ENCODE measurements around the gene SLC6A7.
A peak's percentile ranks its signal among the peaks of the same experiment; 100 is the strongest.

The SLC6A7 gene

DNA sequence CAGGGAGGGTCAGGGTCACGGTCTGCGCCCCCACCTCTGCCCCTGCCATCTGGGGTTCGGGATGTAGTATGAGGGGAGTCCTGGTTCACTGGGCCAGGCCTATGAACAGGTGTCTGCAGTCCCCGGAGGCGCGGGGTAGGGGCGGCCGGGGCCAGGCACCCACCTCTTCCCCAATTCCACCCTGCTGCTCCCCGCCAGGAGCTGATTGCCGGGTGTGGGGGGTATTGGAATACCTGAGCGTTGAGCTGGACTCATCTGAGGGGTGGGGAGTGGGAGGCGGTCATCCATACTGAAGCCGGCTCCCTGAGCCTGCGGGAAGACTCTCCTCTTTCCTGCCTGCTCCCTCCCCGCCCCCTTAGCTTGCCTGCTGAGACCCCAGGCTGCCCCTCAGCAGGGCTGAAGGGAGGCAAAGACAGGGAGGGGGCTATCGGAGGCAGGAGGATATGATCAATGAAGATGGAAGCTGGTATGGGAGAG is 679 bp downstream of the SLC6A7 start:
- DNase-seq (ENCODE audit: low spot score): no peak

GRCh38 chr5:150190987-150191386 is 1.1 kb downstream of the SLC6A7 start:
- no peak for DNase-seq (ENCODE audit: low spot score)

DNA sequence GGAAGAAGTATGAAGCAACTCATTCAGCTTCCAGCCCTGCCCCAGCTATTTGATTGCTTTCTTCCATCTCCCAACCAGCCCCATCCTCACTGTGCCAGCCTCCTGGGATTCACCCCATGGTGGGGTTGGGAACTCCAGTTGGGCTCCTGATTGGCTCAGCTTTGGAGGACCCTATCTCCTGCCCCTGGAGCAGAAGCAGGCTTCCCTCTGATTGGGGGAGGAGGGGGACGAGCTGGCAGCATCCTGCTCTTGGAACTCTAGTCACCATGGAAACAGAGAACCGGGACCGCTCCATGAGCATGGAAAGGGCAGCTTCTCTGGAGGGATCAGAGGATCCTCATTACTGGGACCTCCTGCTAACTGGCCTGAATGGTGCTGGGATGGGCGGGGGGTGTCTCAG is 2.6 kb downstream of the SLC6A7 start:
- DNase-seq (ENCODE audit: low spot score): no peak

DNA sequence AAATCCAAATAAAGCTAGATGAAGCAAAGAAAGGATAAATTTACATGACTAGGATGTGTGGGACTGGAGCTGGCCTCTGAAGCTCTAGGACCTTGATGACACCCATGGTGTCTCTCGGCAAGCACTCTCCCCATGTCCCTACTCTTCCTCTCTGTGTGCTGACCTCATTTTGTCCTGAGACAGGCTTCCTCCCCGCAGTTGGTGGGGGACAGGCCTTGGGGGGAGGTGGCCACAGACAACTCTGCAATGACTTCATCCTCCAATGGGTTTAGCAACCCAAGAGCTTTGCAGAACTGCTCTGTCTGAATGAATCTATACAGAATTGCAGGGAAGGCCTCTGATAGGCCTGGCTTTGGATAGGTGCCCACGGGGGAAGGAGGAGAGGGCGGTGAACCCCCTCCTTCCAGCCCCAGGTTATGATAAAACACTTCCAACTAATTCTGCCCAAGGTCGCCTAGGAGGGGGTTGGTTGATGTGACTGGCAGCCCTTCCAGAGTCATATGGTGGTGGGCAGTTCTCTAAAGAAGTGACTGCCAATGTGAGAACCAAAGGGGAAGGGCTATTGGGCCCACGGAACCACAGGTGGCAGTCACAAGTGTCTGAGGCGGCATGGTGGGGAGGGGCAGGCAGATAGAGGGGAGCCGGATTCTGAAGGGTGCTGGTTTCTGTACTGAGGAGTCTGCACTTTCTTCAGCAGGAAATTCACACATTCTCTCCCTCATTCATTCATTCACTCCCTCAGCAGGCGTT is 6.0 kb downstream of the SLC6A7 start:
- DNase-seq (ENCODE audit: low spot score): no peak

GRCh38 chr5:150196514-150196913 is 6.7 kb downstream of the SLC6A7 start:
- no peak for DNase-seq (ENCODE audit: low spot score)

- DNase-seq (ENCODE audit: low spot score): no peak
Observed at GRCh38 chr5:150196986-150197385, 7.1 kb downstream of the SLC6A7 start.

- DNase-seq (ENCODE audit: low spot score): no peak
Observed at GRCh38 chr5:150197476-150197875, 7.6 kb downstream of the SLC6A7 start.

GRCh38 chr5:150202501-150202900 is 12.6 kb downstream of the SLC6A7 start:
- DNase-seq (ENCODE audit: low spot score): no peak

DNA sequence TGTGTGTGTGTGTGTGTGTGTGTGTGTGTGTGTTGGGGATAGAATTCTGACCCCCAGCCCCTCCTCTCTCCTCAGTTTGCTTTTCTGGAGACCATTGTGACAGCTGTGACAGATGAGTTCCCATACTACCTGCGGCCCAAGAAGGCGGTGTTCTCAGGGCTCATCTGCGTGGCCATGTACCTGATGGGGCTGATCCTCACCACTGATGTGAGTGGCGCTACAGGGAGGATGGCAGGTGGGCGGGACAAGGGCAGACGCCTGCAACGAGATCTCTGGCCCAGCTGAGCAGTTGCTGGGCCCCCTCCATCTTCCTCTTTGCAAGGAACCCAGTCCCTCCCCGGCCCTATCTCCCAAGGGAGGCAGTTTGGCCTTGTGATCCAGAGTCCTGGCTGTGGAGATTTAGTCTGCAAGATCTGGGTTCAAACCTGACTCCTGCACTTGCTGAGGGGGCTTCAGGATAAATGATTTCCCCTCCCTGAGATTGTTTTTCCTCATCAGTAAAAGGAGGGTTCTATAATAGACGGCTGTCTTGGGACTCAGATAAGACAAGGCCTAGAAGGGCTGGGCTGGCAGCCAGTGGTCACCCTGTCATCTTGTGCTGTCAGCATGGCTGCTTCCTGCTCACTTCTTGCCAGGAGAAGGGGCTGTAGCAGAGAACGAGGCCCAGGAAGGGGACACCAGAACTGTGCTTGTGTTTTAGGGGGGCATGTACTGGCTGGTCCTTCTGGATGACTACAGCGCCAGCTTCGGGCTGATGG is 14.1 kb downstream of the SLC6A7 start:
- no peak for DNase-seq (ENCODE audit: low spot score)

DNA sequence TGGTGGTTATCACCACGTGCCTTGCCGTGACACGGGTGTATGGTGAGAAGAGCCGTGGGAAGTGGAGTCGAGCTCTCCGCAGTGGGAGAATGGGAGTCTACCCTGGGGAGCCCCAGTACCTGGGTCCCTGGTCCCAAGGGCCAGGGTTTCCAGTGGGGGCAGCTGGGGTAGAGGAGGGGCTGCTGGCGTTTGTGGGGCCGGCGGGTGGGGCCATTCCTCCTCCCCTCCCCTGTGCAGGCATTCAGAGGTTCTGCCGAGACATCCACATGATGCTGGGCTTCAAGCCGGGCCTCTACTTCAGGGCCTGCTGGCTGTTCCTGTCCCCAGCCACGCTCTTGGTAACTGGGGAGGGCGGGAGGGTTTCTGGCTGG is 14.7 kb downstream of the SLC6A7 start:
- DNase-seq (ENCODE audit: low spot score): no peak

DNA sequence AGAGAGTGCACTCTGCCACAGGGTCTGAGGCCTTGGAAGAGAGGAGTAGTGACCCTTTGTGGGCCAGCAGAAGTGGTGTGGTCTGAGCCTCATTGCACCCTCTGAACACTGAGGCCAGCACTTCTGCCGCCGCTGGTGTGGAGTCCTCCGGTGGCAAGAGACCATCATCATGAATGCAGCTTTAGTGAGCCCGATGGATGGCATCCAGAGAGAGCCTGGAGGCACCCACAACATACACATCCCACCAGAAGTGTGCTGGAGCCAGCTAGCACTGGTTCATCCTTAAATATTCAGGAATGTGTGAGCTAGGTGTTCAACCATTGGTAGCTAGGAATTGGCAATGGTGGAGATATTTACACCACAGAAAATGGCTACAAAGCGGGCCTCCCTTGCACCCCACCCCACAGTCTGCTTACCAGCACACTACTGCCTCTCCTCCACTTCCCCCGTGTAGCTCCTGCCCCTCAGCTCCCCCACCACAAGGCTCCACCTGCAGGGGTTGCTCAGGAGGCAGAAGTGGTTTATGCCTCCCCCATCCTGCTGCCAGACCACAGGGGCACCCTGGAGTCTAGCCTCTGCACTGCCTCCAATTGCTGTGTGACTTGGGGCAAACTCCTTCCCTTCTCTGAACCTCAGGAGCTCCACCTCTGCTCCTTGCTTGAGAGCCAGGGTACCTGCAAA is 16.4 kb downstream of the SLC6A7 start:
- DNase-seq (ENCODE audit: low spot score): no peak

- no peak for DNase-seq (ENCODE audit: low spot score)
Observed at GRCh38 chr5:150206779-150207115, 16.9 kb downstream of the SLC6A7 start.

DNA sequence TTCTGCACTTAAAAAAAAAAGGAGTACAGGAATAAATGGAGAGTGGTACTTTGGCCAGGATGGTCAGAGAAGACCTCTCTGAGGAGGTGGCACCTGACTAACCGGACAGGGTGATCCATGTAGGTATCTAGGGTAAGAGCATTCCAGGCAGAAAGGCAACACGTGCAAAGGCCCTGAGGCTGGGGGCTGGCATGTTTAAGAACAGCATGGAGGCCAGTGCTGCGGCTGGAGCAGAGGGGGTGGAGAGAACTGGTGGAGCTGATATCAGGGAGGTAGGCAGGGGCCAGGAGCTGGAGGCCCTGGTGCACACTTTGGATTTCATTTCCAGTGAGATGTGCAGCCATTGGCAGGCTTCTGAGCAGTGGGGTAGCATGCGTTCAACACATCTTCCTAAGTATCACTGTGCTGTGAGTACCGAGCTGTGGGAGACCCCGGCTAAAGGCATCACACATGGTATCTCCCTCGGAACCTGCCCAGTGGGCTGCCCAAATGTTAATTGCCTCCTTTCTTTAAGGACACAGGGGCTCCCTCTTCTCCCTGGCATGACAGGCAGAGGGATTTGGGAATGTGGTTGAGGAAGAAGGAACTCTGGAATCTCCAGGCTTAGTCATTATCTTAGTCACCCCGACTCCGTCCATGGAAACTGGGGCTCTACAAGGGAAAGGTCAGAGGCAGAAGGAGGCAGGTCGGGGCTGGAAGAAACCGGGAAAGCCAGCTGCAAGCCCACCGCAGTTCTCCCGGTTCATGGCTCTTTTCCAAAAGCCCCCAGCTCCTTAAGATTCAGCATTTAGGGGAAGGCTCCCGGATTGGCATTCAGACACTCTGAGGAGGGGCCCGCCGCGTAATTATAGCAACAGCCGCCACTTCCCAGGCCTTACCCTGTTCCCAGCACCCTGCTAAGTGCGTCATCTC is 18.6 kb downstream of the SLC6A7 start:
- DNase-seq (ENCODE audit: low spot score): peak; percentile 71

DNA sequence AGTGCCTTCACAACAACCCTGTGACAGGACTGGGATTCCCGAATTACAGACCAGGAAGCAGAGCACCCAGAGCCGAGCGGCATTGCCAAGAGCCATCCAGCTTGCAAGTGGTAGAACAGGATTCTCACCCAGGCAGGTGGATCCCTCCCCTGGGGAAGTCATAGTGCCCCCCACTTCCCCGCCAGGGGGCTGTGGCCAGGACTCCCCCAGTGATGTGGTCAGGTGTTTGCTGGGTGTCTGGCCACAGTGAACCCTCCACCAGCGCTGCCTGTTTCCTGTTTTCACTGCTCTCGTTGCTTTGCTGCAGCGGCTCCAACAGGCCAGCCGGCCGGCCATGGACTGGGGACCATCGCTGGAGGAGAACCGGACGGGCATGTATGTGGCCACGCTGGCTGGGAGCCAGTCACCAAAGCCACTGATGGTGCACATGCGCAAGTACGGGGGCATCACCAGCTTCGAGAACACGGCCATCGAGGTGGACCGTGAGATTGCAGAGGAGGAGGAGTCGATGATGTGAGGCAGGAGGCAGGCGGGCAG is 19.3 kb downstream of the SLC6A7 start:
- peak; percentile 45 for DNase-seq (ENCODE audit: low spot score)

- DNase-seq (ENCODE audit: low spot score): no peak
Observed at GRCh38 chr5:150210644-150211043, 20.8 kb downstream of the SLC6A7 start.

DNA sequence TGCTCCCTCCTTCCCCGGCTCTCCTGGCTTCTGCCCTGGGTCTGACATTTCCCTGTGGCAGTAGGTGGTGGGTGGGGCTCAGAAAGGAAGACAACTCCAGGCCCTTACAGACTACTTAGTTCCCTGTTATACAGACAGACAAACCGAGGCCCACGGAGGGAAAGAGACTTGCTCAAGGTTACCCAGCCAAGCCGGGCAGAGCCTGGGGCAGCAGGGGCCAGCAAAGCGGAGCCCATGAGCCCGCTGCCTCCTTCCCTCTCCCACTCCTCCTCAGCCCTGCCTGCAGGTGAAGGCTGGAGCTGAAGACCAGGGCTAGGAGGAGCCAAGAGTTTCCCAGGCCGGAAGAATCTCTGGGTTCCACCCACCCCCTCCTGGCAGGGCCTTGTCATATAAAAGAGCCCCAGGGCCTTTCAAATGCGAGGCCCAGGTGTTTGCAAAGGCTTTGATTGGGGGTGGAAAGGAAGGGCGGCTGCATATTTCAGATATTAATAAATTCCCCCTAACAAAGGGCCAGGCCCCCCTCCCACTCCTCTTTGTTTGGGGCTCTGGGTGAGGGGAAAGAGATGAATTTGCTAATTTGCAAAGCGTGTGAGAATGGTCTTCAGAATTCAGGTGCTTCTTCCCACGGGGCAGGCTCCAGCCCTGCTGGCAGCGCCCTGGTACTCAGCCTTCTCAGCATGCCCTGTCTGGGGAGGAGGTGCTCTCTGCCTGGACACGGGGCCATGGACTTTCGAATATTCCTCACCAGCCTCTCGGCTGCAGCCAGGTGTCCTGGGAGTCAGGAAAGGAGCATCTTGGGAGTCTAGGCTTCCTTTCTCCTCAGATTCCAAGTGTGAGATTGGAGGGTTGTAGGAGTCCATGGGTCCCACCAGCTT is 21.5 kb downstream of the SLC6A7 start:
- no peak for DNase-seq (ENCODE audit: low spot score)

DNA sequence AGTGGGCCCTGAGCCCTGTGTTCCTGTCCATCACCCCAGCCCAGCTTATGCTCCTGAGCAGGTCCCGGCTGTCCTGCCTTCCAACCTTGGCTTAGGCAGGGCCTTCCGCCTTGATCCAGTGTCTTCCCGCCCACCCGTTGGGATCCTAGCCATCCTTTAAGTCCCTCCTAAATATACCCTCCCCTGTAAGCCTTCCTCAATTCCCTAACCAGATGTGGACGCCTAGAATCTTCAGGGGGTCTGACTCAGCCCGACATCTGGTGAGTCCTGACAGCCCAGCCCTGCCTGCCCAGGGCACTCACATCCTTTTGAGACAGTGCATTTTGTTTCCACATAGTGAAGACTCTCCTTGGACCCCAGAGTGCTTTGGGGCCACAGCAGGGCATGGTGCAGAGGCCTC is 23.7 kb downstream of the SLC6A7 start:
- peak; percentile 64 for DNase-seq (ENCODE audit: low spot score)

- peak; percentile 81 for DNase-seq (ENCODE audit: low spot score)
Observed at GRCh38 chr5:150214289-150214688, 24.4 kb downstream of the SLC6A7 start.

DNA sequence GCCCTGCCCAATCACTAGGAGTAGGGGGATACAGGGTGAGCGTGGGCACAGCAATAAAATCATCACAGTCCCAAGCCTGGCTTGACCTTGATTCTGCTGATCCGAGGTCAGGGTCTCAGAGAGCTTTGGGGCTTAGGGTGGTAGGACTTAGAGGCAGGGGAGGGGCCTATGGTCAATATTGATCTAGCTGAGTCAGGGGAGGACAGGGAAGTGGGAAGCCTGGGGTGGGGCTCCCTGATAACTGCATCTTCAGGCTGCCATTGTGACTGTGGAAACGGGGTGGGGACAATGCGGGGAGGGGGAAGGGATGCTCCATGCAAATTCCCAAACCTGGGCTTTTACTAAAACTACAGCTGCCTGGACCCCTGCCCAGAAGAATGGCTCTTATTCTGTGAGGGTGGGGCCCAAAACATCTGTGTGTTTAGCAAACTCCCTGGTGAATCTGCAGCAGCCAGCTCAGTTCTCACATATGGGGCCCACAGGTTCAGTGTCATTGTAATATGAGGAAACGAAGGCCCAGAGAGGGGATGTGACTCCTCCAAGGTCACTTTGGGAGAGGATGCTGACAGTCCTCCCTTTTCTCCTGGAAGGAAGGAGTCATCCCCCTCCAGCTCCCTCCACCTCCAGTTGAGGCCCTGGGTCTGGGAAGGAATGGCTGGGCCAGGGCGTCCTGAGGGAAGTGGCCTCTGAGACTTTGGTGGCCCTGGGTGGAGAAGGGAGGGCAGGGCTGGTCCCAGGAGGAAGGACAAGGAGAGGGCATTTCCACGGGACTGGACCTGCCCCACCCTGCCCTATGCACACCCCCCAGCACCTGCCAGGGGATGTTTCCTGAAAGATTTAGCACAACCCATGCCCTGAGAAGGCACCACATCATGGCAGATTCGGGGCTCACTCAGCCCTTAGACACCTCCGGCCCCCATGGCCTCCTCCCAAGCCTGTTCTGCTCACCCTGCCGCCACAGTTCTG is 26.4 kb downstream of the SLC6A7 start:
- DNase-seq (ENCODE audit: low spot score): no peak

DNA sequence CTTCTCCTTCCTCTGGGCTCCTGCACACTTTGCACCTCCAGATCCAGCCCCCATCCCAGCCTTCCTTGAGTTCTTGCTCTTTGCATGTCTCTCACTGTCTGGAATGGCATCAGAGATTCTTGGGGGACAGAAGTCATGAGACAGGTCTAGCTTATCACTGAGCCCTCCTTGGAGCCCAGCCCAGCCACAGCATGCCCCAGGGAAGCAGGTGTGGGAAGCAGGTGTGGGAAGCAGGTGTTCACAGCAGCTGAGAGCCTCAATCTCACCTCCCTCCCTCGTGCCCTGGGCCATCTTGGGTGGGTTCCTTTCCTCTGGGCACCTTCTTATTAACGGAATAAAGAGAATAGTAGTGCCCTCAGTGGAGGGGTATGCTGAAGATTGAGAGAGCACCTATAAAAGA is 27.2 kb downstream of the SLC6A7 start:
- no peak for DNase-seq (ENCODE audit: low spot score)
